PC-3 (cell line): ENCODE data around the gene LSM5.

Experiments used
- EZH2 ChIP-seq: fragments of 300-600 bp; sonication (generic); IDR thresholded peaks from one replicate; pipeline ENCODE4 v1.6.1; 2017; ENCODE audit warnings: antibody characterized with exemption, mild to moderate bottlenecking, low read length; ENCODE audit not compliant: unreplicated experiment
- EZH2phosphoT487 ChIP-seq: fragments of 300-600 bp; sonication (generic); IDR thresholded peaks from 2 replicates; pipeline ENCODE4 v1.6.1; 2018; ENCODE audit warnings: mild to moderate bottlenecking, antibody characterized with exemption, low read length, borderline replicate concordance
- TF ChIP-seq, protein P1 (sequence below): fragments of 300-600 bp; sonication (generic); conservative IDR thresholded peaks from 2 replicates; pipeline ENCODE4 v1.5.1; 2017; ENCODE audit warnings: antibody characterized with exemption, low read depth, mild to moderate bottlenecking, low read length

GRCh38 chr7:32539366-32539765 lies 49.2 kb upstream of the LSM5 start:
- TF ChIP-seq EZH2phosphoT487 (no peak), EZH2 (no peak)
- TF ChIP-seq, protein P1, sequence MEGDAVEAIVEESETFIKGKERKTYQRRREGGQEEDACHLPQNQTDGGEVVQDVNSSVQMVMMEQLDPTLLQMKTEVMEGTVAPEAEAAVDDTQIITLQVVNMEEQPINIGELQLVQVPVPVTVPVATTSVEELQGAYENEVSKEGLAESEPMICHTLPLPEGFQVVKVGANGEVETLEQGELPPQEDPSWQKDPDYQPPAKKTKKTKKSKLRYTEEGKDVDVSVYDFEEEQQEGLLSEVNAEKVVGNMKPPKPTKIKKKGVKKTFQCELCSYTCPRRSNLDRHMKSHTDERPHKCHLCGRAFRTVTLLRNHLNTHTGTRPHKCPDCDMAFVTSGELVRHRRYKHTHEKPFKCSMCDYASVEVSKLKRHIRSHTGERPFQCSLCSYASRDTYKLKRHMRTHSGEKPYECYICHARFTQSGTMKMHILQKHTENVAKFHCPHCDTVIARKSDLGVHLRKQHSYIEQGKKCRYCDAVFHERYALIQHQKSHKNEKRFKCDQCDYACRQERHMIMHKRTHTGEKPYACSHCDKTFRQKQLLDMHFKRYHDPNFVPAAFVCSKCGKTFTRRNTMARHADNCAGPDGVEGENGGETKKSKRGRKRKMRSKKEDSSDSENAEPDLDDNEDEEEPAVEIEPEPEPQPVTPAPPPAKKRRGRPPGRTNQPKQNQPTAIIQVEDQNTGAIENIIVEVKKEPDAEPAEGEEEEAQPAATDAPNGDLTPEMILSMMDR: no peak
